ENCODE data around the gene SRP72. TPM values are rescaled to one million over a fixed set of nuclear protein-coding genes. Genes with fewer than 3 reads are reported as not detected.

SRP72 gene
- polyA plus RNA-seq, 1 of the 3 experiments (the other 2 are of a cell fraction): 47.6 TPM

DNA sequence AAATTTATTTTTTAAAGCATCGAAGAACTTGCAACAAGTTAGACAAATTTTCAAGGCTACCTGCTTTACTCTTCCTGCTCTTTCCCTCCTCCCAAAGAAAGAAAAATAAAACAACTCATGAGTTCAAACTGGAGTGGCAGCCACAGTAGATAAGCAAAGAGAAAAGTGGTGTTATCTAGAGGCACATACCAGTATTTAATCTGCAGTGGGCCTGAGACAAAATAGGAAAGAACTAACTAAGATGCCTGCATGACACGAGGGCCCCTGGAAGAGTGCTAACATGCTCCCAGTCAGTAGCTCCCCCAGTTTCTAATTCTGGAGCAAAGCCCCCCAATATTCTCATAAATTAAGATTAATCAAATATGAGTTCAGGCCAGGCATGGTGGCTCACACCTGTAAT is 46.1 kb downstream of the SRP72 start (continued):
- TF ChIP-seq, protein P1, sequence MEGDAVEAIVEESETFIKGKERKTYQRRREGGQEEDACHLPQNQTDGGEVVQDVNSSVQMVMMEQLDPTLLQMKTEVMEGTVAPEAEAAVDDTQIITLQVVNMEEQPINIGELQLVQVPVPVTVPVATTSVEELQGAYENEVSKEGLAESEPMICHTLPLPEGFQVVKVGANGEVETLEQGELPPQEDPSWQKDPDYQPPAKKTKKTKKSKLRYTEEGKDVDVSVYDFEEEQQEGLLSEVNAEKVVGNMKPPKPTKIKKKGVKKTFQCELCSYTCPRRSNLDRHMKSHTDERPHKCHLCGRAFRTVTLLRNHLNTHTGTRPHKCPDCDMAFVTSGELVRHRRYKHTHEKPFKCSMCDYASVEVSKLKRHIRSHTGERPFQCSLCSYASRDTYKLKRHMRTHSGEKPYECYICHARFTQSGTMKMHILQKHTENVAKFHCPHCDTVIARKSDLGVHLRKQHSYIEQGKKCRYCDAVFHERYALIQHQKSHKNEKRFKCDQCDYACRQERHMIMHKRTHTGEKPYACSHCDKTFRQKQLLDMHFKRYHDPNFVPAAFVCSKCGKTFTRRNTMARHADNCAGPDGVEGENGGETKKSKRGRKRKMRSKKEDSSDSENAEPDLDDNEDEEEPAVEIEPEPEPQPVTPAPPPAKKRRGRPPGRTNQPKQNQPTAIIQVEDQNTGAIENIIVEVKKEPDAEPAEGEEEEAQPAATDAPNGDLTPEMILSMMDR (IDR thresholded peaks at IDR 0.05): no peak
- TF ChIP-seq, protein P2, sequence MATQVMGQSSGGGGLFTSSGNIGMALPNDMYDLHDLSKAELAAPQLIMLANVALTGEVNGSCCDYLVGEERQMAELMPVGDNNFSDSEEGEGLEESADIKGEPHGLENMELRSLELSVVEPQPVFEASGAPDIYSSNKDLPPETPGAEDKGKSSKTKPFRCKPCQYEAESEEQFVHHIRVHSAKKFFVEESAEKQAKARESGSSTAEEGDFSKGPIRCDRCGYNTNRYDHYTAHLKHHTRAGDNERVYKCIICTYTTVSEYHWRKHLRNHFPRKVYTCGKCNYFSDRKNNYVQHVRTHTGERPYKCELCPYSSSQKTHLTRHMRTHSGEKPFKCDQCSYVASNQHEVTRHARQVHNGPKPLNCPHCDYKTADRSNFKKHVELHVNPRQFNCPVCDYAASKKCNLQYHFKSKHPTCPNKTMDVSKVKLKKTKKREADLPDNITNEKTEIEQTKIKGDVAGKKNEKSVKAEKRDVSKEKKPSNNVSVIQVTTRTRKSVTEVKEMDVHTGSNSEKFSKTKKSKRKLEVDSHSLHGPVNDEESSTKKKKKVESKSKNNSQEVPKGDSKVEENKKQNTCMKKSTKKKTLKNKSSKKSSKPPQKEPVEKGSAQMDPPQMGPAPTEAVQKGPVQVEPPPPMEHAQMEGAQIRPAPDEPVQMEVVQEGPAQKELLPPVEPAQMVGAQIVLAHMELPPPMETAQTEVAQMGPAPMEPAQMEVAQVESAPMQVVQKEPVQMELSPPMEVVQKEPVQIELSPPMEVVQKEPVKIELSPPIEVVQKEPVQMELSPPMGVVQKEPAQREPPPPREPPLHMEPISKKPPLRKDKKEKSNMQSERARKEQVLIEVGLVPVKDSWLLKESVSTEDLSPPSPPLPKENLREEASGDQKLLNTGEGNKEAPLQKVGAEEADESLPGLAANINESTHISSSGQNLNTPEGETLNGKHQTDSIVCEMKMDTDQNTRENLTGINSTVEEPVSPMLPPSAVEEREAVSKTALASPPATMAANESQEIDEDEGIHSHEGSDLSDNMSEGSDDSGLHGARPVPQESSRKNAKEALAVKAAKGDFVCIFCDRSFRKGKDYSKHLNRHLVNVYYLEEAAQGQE (IDR thresholded peaks at IDR 0.05; ENCODE audit: low read depth, low read length): no peak
- TF ChIP-seq EZH2phosphoT487 (IDR thresholded peaks at IDR 0.05; ENCODE audit: borderline replicate concordance, low read depth): no peak

DNA sequence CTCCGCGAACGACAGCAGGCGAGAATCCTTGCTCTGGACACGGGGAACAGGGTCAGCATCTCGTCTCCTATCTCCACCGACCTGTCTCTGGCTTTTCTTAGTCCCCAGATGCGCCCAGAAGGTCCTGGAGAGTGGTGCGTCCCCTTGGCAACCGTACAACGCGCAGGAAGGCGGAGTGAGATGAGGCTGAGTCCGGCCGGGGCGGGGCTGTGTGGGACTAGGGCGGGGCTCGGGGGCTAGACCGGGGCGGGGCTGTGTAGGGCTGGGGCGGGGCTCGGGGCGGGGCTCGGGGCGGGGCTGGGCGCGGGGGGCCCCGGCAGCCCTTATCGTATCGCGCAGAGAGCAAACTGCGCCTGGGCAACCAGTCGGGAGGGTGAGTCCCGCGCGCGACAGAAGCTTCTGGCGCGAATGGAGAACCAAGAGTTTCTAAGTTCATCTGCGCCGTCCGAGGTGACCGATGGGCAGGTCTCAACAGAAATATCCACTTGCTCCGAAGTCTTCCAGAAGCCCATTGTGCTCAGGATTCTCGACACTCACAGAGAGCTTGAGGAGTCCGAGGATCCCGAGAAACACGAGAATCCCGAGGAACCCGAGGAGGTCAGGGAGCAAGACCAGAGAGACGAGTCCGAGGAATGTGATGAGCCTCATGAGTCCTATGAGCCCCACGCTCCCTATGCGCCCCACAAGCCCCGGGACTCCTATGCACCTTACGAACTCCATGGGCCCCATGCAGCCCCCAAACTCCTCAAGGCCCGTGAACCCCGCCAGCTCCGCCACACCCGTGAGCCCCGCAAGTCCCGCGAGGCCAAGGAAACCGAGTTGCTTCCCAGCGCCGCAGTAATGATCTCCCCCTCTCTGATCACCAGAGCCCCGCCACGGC is 63.1 kb downstream of the SRP72 start:
- H4K20me1 ChIP-seq (ENCODE audit: insufficient read depth): no peaks in the 10 kb centered on the region
- H3F3A ChIP-seq (replicated peaks; ENCODE audit: insufficient read depth): no peaks in the 10 kb centered on the region
- peaks cover 0 to 11% of the 10 kb centered on the region in 2 experiments; a peak in 1 of 4 replicates for H3K4me1 ChIP-seq (ENCODE audit: control insufficient read depth in 1 of 2, insufficient read depth in 2 of 2, low read depth in 1 of 2, low read length in 1 of 2)
- ChIA-PET POLR2A (interaction anchor here (0.6 to 2.4 kb wide), 5 partner anchors 14 to 299 kb away, joined by 3 to 8 read pairs (median 3); partner anchors contain the start of genes PAICS and PPAT), CTCF (interaction anchor here (0.7 to 5.0 kb wide), 6 partner anchors 9 to 270 kb away, joined by 3 to 37 read pairs (median 3); no protein-coding TSS in a partner anchor)
- H3K9me3 ChIP-seq: no peaks in the 10 kb centered on the region
- peak overlapping the region; percentile 72; the same call in 1 of the 2 replicates for H3K9ac ChIP-seq
- peak overlapping the region; percentile 92 for H3K4me2 ChIP-seq
- WGBS (ENCODE audit: low lambda C conversion rate): 21% methylated on average over 8 of the region's 68 CpGs
- H3K79me2 ChIP-seq (ENCODE audit: insufficient read depth): no peaks in the 10 kb centered on the region
- peak overlapping the region; percentile 99 for H2AFZ ChIP-seq (ENCODE audit: low read depth)
- peak overlapping the region; percentile 64 to 84 for H3K4me3 ChIP-seq (ENCODE audit: low read depth in 2 of 2, low read length in 1 of 2)
- H3K27ac ChIP-seq (ENCODE audit: low read depth in 2 of 2, low read length in 1 of 2): peak overlapping the region in 1 of 2 experiments; percentile 67; a peak in 2 of 4 replicates
- H3K9me2 ChIP-seq: no peaks in the 10 kb centered on the region
- no peaks in the 10 kb centered on the region for H3K27me3 ChIP-seq (ENCODE audit: insufficient read depth)
- DNase-seq: peak; percentile 97
- no peaks in the 10 kb centered on the region for H3K36me3 ChIP-seq (replicated peaks in 1 of 2; ENCODE audit: control insufficient read depth in 1 of 2, insufficient read depth in 2 of 2, low read length in 1 of 2)
- TF ChIP-seq TAF1 (IDR thresholded peaks at IDR 0.05; ENCODE audit: borderline replicate concordance, low read depth, low read length) (peak; percentile 54), FOXM1 (IDR thresholded peaks at IDR 0.05; ENCODE audit: low read depth) (no peak), YY1 (IDR thresholded peaks at IDR 0.05; ENCODE audit: low read depth) (no peak), GATA2 (CRISPR knock-in tag; IDR thresholded peaks at IDR 0.05) (peak; percentile 71), RAD21 (IDR thresholded peaks at IDR 0.05; ENCODE audit: low read length) (no peak), MXI1 (IDR thresholded peaks at IDR 0.05; ENCODE audit: low read depth, low read length) (peak; percentile 70), RXRA (IDR thresholded peaks at IDR 0.05; ENCODE audit: borderline replicate concordance, low read depth) (no peak), CHD2 (IDR thresholded peaks at IDR 0.05; ENCODE audit: low read length, partially characterized antibody) (peak; percentile 98), SMC3 (IDR thresholded peaks at IDR 0.05; ENCODE audit: low read depth, low read length) (no peak), EP300 (IDR thresholded peaks at IDR 0.05; ENCODE audit: borderline replicate concordance in 1 of 2, low read depth in 1 of 2, low read length in 1 of 2) (peak in 1 of 2 experiments; percentile 81; a peak in 2 of 4 replicates), RCOR1 (IDR thresholded peaks at IDR 0.05; ENCODE audit: low read length) (0 out of 2 replicates have a peak, but pooled peaks have one; percentile 9), POLR2AphosphoS5 (IDR thresholded peaks at IDR 0.05; ENCODE audit: low read depth, low read length) (no peak)
- TF ChIP-seq, protein P3, sequence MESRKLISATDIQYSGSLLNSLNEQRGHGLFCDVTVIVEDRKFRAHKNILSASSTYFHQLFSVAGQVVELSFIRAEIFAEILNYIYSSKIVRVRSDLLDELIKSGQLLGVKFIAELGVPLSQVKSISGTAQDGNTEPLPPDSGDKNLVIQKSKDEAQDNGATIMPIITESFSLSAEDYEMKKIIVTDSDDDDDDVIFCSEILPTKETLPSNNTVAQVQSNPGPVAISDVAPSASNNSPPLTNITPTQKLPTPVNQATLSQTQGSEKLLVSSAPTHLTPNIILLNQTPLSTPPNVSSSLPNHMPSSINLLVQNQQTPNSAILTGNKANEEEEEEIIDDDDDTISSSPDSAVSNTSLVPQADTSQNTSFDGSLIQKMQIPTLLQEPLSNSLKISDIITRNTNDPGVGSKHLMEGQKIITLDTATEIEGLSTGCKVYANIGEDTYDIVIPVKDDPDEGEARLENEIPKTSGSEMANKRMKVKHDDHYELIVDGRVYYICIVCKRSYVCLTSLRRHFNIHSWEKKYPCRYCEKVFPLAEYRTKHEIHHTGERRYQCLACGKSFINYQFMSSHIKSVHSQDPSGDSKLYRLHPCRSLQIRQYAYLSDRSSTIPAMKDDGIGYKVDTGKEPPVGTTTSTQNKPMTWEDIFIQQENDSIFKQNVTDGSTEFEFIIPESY (IDR thresholded peaks at IDR 0.05; ENCODE audit: borderline replicate concordance, low read depth): peak; percentile 92
- TF ChIP-seq, protein P4, sequence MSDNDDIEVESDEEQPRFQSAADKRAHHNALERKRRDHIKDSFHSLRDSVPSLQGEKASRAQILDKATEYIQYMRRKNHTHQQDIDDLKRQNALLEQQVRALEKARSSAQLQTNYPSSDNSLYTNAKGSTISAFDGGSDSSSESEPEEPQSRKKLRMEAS (IDR thresholded peaks at IDR 0.05; ENCODE audit: low read depth): peak; percentile 83
- TF ChIP-seq, protein P5, sequence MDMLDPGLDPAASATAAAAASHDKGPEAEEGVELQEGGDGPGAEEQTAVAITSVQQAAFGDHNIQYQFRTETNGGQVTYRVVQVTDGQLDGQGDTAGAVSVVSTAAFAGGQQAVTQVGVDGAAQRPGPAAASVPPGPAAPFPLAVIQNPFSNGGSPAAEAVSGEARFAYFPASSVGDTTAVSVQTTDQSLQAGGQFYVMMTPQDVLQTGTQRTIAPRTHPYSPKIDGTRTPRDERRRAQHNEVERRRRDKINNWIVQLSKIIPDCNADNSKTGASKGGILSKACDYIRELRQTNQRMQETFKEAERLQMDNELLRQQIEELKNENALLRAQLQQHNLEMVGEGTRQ (IDR thresholded peaks at IDR 0.05; ENCODE audit: borderline replicate concordance, low read depth, low read length): no peak
- TF ChIP-seq, protein P6, sequence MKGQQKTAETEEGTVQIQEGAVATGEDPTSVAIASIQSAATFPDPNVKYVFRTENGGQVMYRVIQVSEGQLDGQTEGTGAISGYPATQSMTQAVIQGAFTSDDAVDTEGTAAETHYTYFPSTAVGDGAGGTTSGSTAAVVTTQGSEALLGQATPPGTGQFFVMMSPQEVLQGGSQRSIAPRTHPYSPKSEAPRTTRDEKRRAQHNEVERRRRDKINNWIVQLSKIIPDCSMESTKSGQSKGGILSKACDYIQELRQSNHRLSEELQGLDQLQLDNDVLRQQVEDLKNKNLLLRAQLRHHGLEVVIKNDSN (IDR thresholded peaks at IDR 0.05; ENCODE audit: borderline replicate concordance, low read depth): no peak
